Mesenchymal stem cell (in vitro differentiated cells and primary cell): ENCODE data around the gene UPK1A.

ENCODE experiments used
- DNase-seq: peaks from one replicate; pipeline ENCODE4 v3.0.0-alpha.2; 2013
- H2AFZ ChIP-seq: one replicate; pipeline ENCODE4 v1.6.1; 2013; ENCODE audit warnings: low read depth, mild to moderate bottlenecking, control low read depth, inconsistent platforms, low read length, moderate library complexity
- H2AK5ac ChIP-seq: 2 replicates; pipeline ENCODE4 v1.6.1; 2013; ENCODE audit warnings: low read length, moderate library complexity, mild to moderate bottlenecking, inconsistent platforms; ENCODE audit not compliant: severe bottlenecking
- H2BK120ac ChIP-seq: one replicate; pipeline ENCODE4 v1.6.1; 2013; ENCODE audit warnings: low read depth, mild to moderate bottlenecking, inconsistent platforms, low read length, moderate library complexity
- H2BK12ac ChIP-seq, 2 experiments: one replicate each; pipeline ENCODE4 v1.6.1; 2013; ENCODE audit warnings: inconsistent platforms in 2 of 2, low read length in 2 of 2, mild to moderate bottlenecking in 2 of 2, moderate library complexity in 2 of 2, control low read depth in 1 of 2
- H2BK15ac ChIP-seq: one replicate; pipeline ENCODE4 v1.6.1; 2013; ENCODE audit warnings: mild to moderate bottlenecking, low read depth, inconsistent platforms; ENCODE audit not compliant: poor library complexity, severe bottlenecking
- H2BK5ac ChIP-seq: 2 replicates; pipeline ENCODE4 v1.6.1; 2013; ENCODE audit warnings: low read depth, mild to moderate bottlenecking, low read length, control low read depth, inconsistent platforms; ENCODE audit not compliant: poor library complexity, severe bottlenecking
- H3K14ac ChIP-seq, 2 experiments: one replicate each; pipeline ENCODE4 v1.6.1; 2013; ENCODE audit warnings: inconsistent platforms in 2 of 2, low read length in 2 of 2, control low read depth in 1 of 2, mild to moderate bottlenecking in 1 of 2, moderate library complexity in 1 of 2
- H3K18ac ChIP-seq, 2 experiments: one replicate each; pipeline ENCODE4 v1.6.1; 2013; ENCODE audit warnings: inconsistent platforms in 2 of 2, low read length in 2 of 2, control low read depth in 1 of 2, low read depth in 1 of 2, mild to moderate bottlenecking in 1 of 2
- H3K23ac ChIP-seq, 2 experiments: one replicate each; pipeline ENCODE4 v1.6.1; 2013; ENCODE audit warnings: inconsistent platforms in 2 of 2, low read length in 2 of 2, mild to moderate bottlenecking in 2 of 2, moderate library complexity in 2 of 2, control low read depth in 1 of 2
- H3K27ac ChIP-seq: 2 replicates; pipeline ENCODE4 v1.5.1; 2013; ENCODE audit warnings: mild to moderate bottlenecking, moderate library complexity, low read length, control low read depth, inconsistent platforms; ENCODE audit not compliant: poor library complexity, severe bottlenecking
- H3K27me3 ChIP-seq, 2 experiments: 2 replicates each; pipeline versions ENCODE4 v1.6.1 to v1.7.0; 2013; ENCODE audit warnings: low read length in 2 of 2, mild to moderate bottlenecking in 2 of 2, moderate library complexity in 2 of 2, control low read depth in 1 of 2, inconsistent platforms in 1 of 2; ENCODE audit not compliant: control insufficient read depth in 1 of 2, insufficient read depth in 1 of 2
- H3K36me3 ChIP-seq, 2 experiments: 2 replicates each; pipeline versions ENCODE4 v1.6.1 to v1.7.0; 2013; ENCODE audit warnings: low read length in 2 of 2, control low read depth in 1 of 2, inconsistent platforms in 1 of 2, low read depth in 1 of 2, mild to moderate bottlenecking in 1 of 2; ENCODE audit not compliant: insufficient read depth in 2 of 2, control insufficient read depth in 1 of 2
- H3K4ac ChIP-seq, 2 experiments: one replicate each; pipeline ENCODE4 v1.6.1; 2013; ENCODE audit warnings: inconsistent platforms in 2 of 2, low read length in 2 of 2, mild to moderate bottlenecking in 2 of 2, moderate library complexity in 2 of 2, control low read depth in 1 of 2, low read depth in 1 of 2
- H3K4me1 ChIP-seq: 2 replicates; pipeline ENCODE4 v1.6.1; 2013; ENCODE audit warnings: low read depth, low read length, control low read depth; ENCODE audit not compliant: control insufficient read depth, insufficient read depth
- H3K4me2 ChIP-seq: 2 replicates; pipeline ENCODE4 v1.6.1; 2013; ENCODE audit warnings: low read length, mild to moderate bottlenecking, inconsistent platforms; ENCODE audit not compliant: poor library complexity, severe bottlenecking
- H3K4me3 ChIP-seq, 2 experiments: 2 replicates each; pipeline versions ENCODE4 v1.5.1 to v1.7.0; 2013; ENCODE audit warnings: low read length in 2 of 2, mild to moderate bottlenecking in 2 of 2, control low read depth in 1 of 2, low read depth in 1 of 2; ENCODE audit not compliant: insufficient read depth in 1 of 2
- H3K79me1 ChIP-seq: replicated peaks from 2 replicates; pipeline ENCODE4 v1.6.1; 2013; ENCODE audit warnings: mild to moderate bottlenecking, control low read depth, low read length, inconsistent platforms; ENCODE audit not compliant: poor library complexity, severe bottlenecking
- H3K9ac ChIP-seq: 2 replicates; pipeline ENCODE4 v1.7.0; 2013; ENCODE audit warnings: mild to moderate bottlenecking, low read length, moderate library complexity
- H3K9me3 ChIP-seq: 2 replicates; pipeline ENCODE4 v1.7.0; 2013; ENCODE audit warnings: mild to moderate bottlenecking, low read length; ENCODE audit not compliant: control insufficient read depth
- H4K8ac ChIP-seq: one replicate; pipeline ENCODE4 v1.6.1; 2013; ENCODE audit warnings: inconsistent platforms, mild to moderate bottlenecking, low read length, moderate library complexity
- H4K91ac ChIP-seq: one replicate; pipeline ENCODE4 v1.6.1; 2013; ENCODE audit warnings: mild to moderate bottlenecking, low read length, inconsistent platforms
- WGBS: methylation state at CpG from one replicate; pipeline ENCODE4 v1.1.7; 2013; ENCODE audit warnings: mixed read lengths; 5-methylcytosine and 5-hydroxymethylcytosine counted together

Gene UPK1A

GRCh38 chr19:35665157-35665556 lies 1.2 kb upstream of the UPK1A start:
- H3K9me3 ChIP-seq: no peaks in the 10 kb centered on the region
- H2BK120ac ChIP-seq: no peak overlapping the region
- no peak overlapping the region for H2BK15ac ChIP-seq
- H3K18ac ChIP-seq: no peak overlapping the region
- no peak overlapping the region for H4K91ac ChIP-seq
- no peak overlapping the region for H2AFZ ChIP-seq
- H3K27me3 ChIP-seq: peaks cover 7 to 10% of the 10 kb centered on the region in 2 experiments
- peaks cover 17 to 26% of the 10 kb centered on the region in 2 experiments for H3K36me3 ChIP-seq
- H3K4me1 ChIP-seq: peaks cover 3% of the 10 kb centered on the region
- no peak overlapping the region for H3K4me3 ChIP-seq
- H3K27ac ChIP-seq: no peak overlapping the region
- H3K23ac ChIP-seq: peak overlapping the region in 1 of 2 experiments; percentile 28
- no peak for DNase-seq
- H3K79me1 ChIP-seq: no peaks in the 10 kb centered on the region
- H2BK5ac ChIP-seq: no peak overlapping the region
- H3K4ac ChIP-seq: no peak overlapping the region
- H2AK5ac ChIP-seq: no peak overlapping the region
- no peak overlapping the region for H2BK12ac ChIP-seq
- 93% methylated on average over 24 of the region's 24 CpGs for WGBS
- H3K14ac ChIP-seq: no peak overlapping the region
- H4K8ac ChIP-seq: no peak overlapping the region
- no peak overlapping the region for H3K4me2 ChIP-seq
- H3K9ac ChIP-seq: no peak overlapping the region

- no peak overlapping the region for H2AFZ ChIP-seq
- H3K9me3 ChIP-seq: no peaks in the 10 kb centered on the region
- H3K9ac ChIP-seq: no peak overlapping the region
- H3K4ac ChIP-seq: no peak overlapping the region
- H3K4me2 ChIP-seq: no peak overlapping the region
- no peak overlapping the region for H2BK15ac ChIP-seq
- H3K18ac ChIP-seq: no peak overlapping the region
- H2AK5ac ChIP-seq: no peak overlapping the region
- no peak overlapping the region for H4K8ac ChIP-seq
- H2BK5ac ChIP-seq: no peak overlapping the region
- no peaks in the 10 kb centered on the region for H3K79me1 ChIP-seq
- DNase-seq: no peak
- H3K4me1 ChIP-seq: peaks cover 3% of the 10 kb centered on the region
- H3K4me3 ChIP-seq: no peak overlapping the region
- no peak overlapping the region for H3K14ac ChIP-seq
- H4K91ac ChIP-seq: no peak overlapping the region
- H2BK120ac ChIP-seq: no peak overlapping the region
- 81% methylated on average over 7 of the region's 7 CpGs for WGBS
- peaks cover 7 to 10% of the 10 kb centered on the region in 2 experiments for H3K27me3 ChIP-seq
- peaks cover 17 to 22% of the 10 kb centered on the region in 2 experiments for H3K36me3 ChIP-seq
- H3K27ac ChIP-seq: no peak overlapping the region
- no peak overlapping the region for H2BK12ac ChIP-seq
- H3K23ac ChIP-seq: no peak overlapping the region
These were observed 713 bp upstream of the UPK1A start for GRCh38 chr19:35665604-35666003.

- Histone ChIP-seq H4K91ac (no peak overlapping the region), H2BK15ac (no peak overlapping the region), H3K9ac (no peak overlapping the region), H3K4me3 (no peak overlapping the region), H3K18ac (no peak overlapping the region), H2BK5ac (no peak overlapping the region), H3K14ac (no peak overlapping the region), H2AK5ac (no peak overlapping the region), H4K8ac (no peak overlapping the region), H3K23ac (no peak overlapping the region), H3K36me3 (peaks cover 0 to 8% of the 10 kb centered on the region in 2 experiments), H3K4ac (no peak overlapping the region), H3K27me3 (peaks cover 11 to 21% of the 10 kb centered on the region in 2 experiments), H2AFZ (no peak overlapping the region), H3K27ac (no peak overlapping the region), H3K4me2 (no peak overlapping the region), H2BK12ac (no peak overlapping the region), H2BK120ac (no peak overlapping the region), H3K9me3 (no peaks in the 10 kb centered on the region), H3K4me1 (peaks cover 7% of the 10 kb centered on the region), H3K79me1 (no peaks in the 10 kb centered on the region)
- 79% methylated on average over 6 of the region's 6 CpGs for WGBS
- no peak for DNase-seq
These were observed 3.2 kb downstream of the UPK1A start for GRCh38 chr19:35669566-35669965.

GRCh38 chr19:35669974-35670373 lies 3.7 kb downstream of the UPK1A start:
- Histone ChIP-seq H2BK120ac (no peak overlapping the region), H3K4me2 (no peak overlapping the region), H4K91ac (peak overlapping the region; percentile 1), H3K14ac (no peak overlapping the region), H3K79me1 (no peaks in the 10 kb centered on the region), H2BK12ac (no peak overlapping the region), H3K23ac (no peak overlapping the region), H3K9me3 (no peaks in the 10 kb centered on the region), H3K4ac (no peak overlapping the region), H2AK5ac (no peak overlapping the region), H3K36me3 (peaks cover 0 to 7% of the 10 kb centered on the region in 2 experiments), H3K9ac (no peak overlapping the region), H3K4me1 (peaks cover 7% of the 10 kb centered on the region), H2AFZ (no peak overlapping the region), H2BK15ac (no peak overlapping the region), H3K27me3 (peaks cover 11 to 21% of the 10 kb centered on the region in 2 experiments), H3K4me3 (no peak overlapping the region), H3K18ac (no peak overlapping the region), H3K27ac (no peak overlapping the region), H2BK5ac (no peak overlapping the region), H4K8ac (no peak overlapping the region)
- WGBS: 57% methylated on average over 4 of the region's 4 CpGs
- no peak for DNase-seq
